ENCODE measurements around the gene LDLRAD4.

Gene LDLRAD4

DNA sequence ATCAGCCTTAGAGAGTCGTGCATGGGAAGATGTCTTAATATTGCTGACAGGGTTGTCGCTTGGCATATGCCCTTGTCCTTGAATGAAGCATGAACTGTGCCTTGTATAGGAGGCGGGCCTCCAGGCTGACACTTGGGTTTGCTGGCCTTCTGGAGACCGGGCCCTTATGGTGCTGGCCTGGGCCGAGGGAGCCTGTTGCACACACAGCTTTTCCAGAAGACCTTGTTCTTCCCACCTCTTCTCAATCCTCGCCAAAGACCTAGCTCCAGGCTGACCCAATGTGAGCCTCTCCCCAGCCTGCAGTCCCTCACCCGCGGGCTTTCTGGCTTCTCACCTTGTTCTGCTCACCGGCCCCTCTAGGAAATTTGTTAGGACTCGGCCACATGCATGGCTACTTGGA is 308.7 kb downstream of the LDLRAD4 start:
- no peak for DNase-seq

DNA sequence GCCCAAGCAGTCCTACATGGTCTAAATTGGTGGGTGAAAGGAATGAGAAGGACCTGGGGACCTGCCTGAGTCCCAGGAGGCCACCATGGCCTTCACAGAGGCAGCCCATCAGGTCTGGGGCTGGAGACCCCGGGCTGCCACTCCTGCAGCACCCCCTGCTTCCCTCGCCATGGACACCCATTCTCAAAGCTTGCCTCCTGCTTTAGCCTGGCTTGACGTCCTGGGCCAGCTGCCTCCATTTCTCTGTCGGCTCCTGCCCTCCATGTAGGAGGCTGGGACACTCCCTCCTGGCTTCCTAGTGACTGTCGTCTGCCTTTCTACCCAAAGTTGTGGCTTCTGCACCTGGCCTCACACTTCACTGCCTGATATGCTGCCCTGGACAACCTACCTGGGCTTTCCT is 309.2 kb downstream of the LDLRAD4 start:
- DNase-seq = no peak

DNA sequence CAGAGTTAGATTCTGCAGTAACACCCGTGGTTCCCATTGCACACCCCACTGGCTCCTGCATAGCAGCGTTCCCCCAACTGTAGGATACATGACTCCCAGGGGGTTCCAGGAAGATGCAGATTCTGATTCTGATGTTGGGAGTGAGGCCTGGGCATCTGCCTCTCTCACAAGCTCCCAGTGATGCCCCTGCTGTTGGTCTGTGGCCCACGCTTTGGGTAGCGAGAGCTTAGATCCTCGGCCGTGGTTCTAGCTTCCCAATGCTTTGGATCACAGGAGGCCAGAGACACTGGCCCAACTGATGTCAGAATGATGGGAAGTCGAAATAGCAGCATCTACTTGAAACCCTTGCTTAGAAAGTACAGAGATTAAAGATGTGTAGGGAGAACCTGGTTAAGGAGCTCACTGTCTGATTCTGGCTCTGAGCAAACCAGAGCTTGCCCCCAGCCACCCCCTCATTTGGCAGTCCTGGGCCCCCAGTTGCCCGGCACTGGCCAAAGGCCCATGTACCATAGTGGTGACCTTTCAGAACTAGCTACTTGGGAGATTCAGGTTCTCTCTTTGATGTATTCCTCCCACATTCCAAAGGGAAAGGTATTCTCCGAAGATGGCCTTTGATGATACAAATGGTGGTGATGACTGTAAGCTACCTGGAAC is 310.3 kb downstream of the LDLRAD4 start:
- DNase-seq = no peak

DNA sequence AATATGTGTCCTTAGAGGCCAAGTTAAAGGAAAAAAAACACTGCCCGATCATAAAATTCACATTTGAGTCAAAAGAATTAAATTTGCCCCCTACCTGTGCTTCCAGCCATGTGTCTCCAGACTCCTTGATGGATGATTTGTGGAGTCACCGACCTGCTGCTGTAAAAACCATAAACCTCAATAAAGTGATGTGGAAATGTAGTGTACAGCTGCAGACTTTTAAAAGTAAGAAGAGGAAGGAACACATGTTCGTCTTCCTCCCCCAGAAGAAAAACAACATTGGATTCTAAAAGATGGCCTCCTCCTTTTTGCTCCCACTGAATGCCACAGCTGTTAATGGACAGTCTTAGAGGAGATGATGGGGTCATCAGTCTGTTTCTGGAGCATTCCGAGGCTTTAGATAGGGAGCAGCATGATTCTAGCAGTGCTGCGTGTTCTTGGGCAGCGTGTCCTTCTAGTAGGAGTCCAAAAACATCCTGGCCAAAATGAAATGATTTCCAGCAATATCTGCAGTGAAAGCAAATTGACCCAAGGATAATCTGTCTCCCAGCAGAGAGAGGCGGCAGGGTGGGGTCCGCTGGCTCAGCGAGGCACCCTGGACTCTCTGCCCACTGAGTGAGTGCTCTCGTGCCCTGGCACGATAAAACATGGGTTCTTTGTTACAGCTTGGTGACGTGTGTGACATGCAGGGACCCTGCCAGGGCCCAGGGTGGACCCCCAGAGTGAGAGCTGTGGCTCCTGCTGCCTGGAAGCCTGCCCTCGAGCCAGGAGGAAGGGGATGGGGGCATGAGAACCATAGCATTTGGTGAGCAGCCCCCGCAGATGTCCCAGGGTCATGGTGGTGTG is 311.7 kb downstream of the LDLRAD4 start:
- no peak for DNase-seq

DNA sequence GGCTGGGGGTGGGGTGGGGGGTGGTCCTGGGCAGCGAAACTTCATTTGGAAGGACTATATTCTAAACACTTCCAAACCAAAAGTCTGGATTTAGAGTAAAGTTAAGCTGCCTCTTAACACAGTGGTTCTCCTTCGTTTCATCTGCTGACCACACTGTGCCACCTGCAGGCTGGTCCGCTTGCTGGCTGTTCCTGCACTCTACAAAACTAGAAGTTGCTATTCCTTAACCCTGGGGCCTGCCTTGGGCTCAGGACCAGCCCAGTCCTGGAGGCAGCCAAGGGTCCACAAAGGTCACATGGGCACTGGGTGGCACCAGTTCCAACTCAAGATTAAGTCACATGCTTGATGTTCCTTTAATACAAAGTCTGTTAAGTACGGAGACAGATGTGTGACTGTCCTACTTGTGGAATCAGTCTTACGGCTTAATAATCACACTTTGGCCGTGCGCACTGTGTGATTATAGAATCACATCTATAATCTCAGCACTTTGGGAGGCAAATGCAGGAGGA is 312.4 kb downstream of the LDLRAD4 start:
- DNase-seq = no peak

DNA sequence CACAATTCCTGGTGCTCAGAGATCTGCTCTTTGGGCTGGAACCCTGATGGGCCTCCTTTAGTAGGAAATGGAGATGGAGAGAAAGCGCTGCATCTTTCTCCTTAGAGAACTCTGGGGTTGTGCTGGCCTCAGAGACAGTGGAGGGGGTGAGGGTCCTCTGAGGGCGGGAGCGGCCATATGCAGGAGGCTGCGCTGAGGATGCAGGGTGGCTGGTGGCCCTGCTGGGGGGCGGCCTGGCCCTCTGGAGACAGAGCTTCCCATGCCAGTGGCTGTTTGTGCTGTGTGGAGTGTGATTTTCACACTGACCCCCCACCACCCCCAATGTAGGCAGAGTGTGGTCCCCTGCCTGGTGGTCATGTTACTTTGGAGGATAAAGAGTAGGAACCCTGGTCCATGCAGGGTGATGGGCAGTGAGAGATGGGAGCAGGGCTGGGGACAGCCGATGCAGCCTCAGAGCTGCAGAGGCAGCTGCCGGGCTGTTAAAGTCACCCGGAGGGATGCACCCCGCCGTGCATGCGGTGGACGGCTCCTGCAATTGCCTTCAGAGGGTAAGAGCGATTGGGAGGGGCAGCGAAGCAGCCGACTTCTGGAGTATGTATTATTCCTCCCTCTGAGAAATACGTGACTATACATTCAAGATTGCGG is 313.2 kb downstream of the LDLRAD4 start:
- no peak for DNase-seq

DNA sequence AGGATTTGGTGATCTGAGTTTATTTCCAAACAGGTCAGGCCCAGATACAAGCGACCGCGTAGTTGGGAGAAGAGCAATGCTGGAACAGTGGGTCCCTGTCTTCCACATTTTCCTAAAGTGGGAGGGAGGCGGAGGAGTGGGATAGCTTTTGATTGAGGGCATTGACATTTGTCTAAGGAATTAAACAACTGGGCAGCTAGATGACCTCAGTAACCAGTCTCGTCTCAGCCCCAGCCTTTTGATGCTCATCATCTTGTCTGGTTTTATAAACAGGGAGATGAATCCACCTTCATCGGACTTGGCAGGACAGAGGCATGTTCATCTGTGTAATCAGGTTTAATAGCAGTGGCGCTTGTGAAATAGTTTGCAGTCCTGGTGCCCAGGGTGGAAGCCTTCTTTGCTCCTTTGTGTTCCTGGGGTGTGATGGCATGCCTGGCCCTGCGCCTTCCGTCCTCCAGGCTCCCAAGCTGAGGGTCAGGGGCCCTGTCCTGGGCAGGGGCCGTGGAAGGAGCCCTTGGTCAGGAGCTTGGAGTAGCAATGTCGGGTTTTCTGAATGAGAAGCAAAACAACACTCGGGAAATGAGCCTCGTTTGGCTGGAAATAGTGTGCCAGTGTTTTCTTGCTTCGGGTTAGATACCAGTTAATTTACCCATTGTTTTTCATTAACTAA is 314.0 kb downstream of the LDLRAD4 start:
- no peak for DNase-seq

DNA sequence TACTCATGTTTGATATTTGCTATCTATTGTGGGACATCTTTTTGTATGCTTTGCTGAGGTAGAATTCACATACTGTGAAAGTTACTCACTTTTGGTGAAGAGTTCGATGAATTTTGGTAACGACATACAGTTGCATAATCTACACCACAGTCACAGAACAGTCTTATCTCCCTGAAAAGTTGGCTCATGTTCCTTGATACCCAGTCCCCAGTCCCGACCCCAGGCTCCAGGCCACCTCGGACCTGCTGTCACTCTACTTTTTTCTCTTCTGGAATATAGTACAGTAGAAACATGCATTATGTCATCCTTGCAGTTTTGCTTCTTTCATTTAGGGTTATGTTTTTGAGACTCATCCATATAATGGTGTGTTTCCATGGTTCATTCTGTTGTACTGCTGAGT is 316.1 kb downstream of the LDLRAD4 start:
- DNase-seq = no peak

DNA sequence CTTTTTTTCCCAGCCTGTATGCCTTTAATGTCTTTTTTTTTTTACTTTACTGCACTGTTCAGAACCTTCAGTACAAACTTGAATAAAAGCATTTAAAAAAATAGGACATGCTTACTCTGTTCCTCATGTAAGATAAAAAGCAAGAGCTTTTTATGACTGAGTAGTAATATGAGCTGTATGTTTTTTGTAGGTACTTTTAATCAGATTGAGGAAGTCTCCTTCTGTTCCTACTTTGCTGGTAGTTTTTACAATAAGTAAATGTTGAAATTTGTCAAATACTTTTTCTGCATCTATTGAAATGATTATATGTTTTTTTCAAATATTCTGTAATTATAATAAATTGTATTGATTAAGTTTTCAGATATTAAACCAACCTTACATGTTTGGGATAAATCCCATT is 318.0 kb downstream of the LDLRAD4 start:
- DNase-seq = no peak

DNA sequence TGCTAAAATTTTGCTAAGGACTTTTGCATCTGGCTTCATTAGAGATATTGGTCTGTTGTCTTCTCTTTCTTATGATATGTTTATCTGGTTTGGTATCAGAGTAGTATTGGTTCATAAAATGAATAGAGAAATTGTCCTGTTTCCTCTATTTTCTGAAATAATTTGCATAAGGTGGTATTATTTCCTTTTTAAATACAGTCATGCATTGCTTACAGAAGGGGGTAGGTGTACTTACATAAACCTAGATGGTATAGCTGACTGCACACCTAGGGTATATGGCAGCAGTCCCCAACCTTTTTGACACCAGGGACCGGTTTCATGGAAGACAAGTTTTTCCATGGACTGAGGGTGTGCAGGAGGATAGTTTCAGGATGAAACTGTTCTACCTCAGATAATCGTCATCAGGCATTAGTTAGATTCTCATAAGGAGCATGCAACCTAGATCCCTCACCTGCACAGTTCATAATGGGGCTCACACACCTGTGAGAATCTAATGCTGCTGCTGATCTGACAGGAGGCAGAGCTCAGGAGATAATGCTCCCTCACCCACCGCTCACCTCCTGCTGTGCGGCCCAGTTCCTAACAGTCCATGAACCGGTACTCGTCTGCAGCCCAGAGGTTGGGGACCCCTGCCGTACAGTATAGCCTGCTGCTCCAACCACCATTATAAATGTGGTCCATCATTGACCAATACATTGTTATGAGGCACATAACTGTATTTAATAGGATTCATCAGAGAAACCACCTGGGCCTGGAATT is 318.6 kb downstream of the LDLRAD4 start:
- no peak for DNase-seq

DNA sequence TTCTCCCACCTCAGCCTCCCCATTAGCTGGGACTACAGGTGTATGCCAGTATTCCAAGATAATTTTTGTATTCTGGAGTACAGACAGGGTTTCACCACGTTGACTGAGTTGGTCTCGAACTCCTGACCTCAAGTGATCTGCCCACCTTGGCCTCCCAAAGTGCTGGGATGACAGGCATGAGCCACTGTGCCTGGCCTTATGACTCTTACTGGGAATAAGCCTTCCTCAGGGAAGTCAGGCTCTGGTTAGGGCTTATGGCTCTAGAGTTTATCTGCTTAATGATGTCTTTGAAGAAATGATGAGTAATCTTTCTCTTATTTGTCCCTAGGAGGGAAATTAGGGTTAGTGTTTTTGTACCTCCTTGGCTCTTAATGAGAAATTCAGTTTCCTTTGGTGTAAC is 320.1 kb downstream of the LDLRAD4 start:
- DNase-seq = no peak

DNA sequence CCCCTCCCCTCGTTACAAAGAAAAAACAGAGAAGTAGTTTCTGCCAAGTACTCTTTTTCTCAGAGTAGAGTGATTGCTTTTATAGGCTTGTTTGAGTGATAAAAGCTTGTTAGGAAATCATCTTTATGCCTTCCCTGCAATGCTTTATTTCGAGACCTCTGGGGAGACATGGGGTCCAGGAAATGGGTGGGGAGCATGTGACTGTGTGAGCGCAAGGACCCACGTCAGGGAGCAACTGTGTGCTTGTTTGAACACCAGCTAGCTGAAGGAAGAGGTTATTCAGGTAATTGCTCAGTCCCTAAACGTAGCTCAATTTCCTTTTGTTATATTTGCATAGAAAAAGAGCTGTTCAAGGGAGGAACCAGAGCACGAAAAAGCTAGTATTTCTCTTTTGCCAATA is 320.5 kb downstream of the LDLRAD4 start:
- DNase-seq = no peak

DNA sequence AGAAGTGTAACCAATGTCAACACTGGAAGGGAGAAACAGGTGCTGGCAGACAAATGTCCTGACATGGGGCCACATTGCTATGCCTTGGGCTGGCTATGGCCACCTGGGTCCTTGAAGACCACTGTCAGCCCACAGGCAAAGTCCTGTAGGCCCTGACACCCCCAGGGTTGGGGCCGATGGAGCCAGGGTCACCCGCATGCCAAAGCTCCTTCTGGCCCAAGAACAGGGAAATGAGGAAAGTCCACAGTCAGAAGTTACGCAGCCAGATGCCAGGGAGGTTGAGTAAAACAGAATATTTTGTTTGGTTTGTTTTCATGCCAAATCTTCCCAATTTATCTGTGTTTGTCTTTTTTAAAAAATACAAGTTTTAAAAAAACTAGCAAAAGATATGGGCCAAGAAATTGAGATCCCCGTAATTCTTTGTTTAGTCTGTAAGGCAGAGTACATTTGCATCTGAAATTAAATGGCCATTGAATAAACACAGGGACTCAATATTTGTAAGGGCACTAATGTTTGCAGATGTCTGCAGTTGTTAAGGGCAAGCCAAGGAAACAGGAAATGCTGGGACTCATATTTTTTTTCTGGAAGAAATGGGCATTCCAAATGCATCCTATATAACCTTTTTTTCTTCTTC is 321.4 kb downstream of the LDLRAD4 start:
- no peak for DNase-seq

DNA sequence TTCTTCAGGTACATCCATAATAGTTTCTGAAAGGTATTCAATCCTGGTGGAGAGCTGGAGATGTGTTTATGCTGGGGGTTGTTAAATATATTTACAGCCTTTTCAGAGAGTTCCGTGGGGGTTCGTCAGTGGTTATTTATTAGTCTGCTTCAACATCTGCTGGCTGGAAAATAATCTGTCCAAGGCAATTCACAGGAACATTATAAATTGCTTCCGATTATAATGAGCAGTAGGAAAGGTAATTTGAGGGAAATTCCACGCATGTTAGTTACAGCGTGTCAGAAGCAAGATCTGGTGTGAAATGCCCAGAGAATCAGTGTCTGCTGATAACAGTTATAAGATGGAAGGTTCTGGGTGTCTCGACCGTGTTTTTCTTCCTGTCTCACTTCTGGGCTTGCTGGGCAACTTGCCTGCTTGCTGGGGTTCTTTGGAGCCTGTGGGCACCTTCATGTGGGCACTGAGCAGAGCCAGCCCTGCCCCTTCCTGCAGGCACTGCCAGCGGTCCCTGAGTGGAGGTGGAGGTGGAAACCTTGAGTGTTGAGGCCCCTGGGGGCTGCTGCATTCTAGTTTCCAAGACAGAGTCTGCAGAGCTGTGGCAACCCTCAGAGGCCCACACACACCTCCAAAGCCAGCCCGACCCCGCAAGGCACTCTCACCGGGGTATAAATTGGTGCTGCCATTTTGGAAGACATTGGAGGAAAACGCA is 322.1 kb downstream of the LDLRAD4 start:
- peak in 1 of 2 donors; percentile 32 for DNase-seq

DNA sequence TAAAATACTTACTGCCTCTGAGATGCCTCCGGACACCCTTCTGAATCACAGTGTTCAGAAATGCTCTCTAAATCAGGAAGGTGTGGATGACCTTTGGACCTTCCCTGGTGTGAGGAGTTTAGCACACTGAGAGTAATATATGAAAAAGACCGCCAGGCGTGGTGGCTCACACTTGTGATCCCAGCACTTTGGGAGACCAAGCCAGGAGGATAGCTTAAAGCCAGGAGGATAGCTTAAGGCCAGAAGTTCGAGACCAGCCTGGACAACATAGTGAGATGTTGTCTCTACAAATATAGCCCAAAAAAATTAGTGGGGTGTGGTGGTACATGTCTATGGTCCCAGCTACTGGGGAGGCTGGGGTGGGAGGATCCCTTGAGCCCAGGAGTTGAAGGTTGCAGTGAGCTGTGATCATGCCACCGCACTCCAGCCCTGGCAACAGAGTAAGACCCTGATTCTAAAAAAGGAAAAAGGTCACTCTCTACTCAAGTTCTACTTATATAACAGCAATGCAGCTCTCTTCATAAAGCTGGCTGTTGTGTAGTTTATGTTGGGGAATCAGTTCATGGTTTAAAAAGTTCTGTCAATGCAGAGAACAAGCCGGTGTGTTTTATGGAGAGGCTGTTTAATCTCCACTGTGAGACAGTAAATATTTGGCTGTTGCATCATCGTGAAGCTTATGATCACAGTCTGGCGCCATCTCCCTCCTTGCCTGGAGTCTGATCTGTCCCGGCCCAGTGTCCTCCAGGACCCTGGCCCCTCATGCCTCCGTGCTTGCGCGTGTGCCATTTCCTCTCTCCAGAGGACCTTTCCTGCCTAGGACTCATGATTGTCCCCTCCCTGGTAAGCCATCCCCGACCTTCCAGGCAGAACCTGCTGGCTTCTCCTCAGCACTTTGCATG is 323.3 kb downstream of the LDLRAD4 start:
- DNase-seq = no peak

DNA sequence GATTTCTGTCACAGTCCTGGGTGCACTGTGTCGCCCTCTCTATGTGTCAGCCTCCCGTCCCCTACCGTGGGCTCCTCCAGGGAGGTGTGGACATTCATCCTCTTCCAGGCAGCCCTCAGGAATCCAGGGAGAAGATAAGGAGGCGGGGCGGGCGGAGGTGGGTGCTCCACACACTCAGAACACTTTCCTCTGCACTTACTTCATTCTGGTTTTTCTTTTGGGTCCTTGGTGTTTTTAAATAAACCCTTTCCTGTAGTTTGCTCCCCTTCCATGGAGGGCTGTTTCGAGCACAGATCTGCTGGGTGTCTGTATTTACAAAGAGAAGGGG is 323.9 kb downstream of the LDLRAD4 start:
- no peak for DNase-seq

DNA sequence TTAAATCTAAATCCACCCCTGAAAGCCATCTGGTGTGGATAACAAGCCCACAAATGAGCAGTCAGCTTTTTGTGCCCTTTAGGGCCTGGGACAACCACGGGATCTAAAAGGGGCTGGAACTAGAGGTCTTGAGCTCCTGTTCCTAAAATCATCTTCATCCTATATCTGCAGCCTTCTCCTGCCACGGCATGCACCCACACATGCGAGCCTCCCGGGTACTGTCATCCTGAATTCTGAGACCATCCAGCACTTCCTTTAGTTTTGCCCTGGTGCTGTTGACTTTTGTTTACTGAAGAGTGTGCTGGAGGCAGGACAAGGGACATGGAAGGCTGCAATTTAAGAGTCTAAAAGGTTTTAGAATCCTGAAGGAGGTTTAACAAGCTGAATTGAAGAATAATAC is 324.6 kb downstream of the LDLRAD4 start:
- DNase-seq = no peak

DNA sequence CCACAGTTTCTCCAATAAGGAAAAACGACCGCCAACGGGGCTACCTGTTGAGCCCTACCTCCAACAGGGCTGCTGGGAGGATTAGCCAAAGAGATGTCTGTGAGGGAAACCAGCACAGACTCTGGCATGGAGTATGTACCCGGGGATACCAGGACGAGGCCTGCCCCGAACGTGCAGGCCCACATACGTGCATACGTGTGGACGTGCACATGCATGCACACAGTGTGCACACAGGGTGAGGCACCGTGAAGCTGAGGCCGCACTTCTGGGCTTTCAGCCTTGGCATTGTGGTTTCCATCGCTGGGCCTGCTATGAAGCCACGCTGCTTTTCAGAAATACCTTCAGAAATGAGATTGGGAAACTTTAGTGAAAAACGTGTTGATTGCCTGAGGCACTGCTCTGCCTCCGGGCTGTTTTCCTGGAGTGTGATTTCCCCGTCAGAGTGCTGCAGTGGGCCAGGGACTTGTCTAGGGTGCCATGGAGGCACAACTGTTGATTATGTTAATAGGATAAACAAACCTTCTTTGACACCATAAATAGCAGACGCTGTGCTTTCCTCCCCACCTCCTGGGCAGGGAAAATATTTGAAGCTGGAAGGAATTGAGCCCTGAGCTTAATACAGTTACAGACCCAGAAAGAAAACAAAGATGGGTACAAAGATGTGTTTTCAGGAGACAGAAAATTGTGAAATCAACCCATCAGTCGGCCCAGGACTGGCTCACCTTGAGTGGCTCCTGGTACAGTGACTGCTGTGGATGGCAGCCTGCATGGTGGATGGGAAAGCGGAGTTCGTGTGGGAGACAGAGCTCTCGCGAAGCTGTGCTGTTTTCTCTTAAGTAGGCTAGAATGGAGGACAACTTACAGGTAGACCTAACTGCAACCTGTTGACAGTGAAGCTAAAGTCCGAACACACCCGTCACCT is 325.5 kb downstream of the LDLRAD4 start:
- no peak for DNase-seq

DNA sequence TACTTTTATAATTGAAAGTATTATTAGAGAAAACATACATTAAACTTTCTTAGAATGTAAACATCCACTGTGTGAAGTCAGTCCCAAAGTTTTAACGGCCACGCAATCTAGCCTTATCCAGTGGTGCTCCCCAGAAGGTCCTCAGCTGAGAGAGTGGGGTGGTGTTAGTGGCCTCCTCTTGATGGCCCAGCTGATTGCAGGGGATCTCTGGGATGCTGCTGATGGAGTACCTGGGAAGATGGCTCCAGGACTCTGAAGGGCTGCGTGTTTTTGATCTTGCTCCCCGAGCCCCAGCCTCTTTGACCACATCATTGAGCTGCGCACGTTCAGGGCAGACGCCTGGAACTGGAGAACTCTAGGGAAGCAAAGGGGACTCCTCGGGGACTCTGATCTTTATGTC is 326.4 kb downstream of the LDLRAD4 start:
- DNase-seq = no peak
